Measurements from ENCODE around the gene DNAH9.

DNAH9 gene

DNA sequence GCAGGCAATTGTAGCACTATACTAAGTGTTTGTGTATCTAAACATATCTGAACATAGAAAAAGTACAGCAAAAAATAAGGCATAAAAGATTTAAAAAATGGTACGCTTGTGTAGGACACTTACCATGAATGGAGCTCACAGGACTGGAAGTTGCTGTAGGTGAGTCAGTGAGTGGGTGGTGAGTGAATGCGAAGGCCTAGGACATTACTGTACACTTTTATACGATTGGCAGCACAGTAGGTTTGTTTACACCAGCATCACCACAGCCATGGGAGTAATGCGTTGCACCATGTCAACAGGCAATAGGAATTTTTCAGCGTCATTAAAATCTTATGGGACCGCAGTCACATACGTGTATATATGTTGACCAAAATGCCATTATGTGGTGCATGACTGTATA, 45.6 kb downstream of the DNAH9 start:
- no peak overlapping the region for H3K4me3 ChIP-seq (ENCODE audit: low read depth in 1 of 2, low read length in 2 of 2)
- H3K36me3 ChIP-seq (ENCODE audit: insufficient read depth, low read length): no peaks in the 10 kb centered on the region
- no peaks in the 10 kb centered on the region for H3K4me1 ChIP-seq (ENCODE audit: insufficient read depth, low read length)
- H4K20me1 ChIP-seq (ENCODE audit: insufficient read depth, low read length): no peaks in the 10 kb centered on the region
- DNase-seq (no peak), ATAC-seq (ENCODE audit: insufficient read depth, low read depth) (no peak)
- no peak overlapping the region for H3K27ac ChIP-seq (ENCODE audit: low read length)
- H2AFZ ChIP-seq (ENCODE audit: low read depth, low read length): no peak overlapping the region
- H3K9ac ChIP-seq (ENCODE audit: low read depth, low read length): no peak overlapping the region
- TF ChIP-seq EZH2 (IDR thresholded peaks at IDR 0.05; ENCODE audit: borderline replicate concordance, low read depth, low read length, severe bottlenecking): no peak
- TF ChIP-seq, protein P1, sequence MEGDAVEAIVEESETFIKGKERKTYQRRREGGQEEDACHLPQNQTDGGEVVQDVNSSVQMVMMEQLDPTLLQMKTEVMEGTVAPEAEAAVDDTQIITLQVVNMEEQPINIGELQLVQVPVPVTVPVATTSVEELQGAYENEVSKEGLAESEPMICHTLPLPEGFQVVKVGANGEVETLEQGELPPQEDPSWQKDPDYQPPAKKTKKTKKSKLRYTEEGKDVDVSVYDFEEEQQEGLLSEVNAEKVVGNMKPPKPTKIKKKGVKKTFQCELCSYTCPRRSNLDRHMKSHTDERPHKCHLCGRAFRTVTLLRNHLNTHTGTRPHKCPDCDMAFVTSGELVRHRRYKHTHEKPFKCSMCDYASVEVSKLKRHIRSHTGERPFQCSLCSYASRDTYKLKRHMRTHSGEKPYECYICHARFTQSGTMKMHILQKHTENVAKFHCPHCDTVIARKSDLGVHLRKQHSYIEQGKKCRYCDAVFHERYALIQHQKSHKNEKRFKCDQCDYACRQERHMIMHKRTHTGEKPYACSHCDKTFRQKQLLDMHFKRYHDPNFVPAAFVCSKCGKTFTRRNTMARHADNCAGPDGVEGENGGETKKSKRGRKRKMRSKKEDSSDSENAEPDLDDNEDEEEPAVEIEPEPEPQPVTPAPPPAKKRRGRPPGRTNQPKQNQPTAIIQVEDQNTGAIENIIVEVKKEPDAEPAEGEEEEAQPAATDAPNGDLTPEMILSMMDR (IDR thresholded peaks at IDR 0.05; ENCODE audit: borderline replicate concordance, extremely low read depth, low read length, poor library complexity, severe bottlenecking): no peak
- no peaks in the 10 kb centered on the region for H3K9me3 ChIP-seq (ENCODE audit: insufficient read depth, low read length, severe bottlenecking)
- H3K27me3 ChIP-seq (ENCODE audit: insufficient read depth, low read length, poor library complexity): no peaks in the 10 kb centered on the region
- no peak overlapping the region for H3K4me2 ChIP-seq (ENCODE audit: insufficient read depth, low read length)
- H3K79me2 ChIP-seq (ENCODE audit: insufficient read depth, low read length): no peaks in the 10 kb centered on the region

DNA sequence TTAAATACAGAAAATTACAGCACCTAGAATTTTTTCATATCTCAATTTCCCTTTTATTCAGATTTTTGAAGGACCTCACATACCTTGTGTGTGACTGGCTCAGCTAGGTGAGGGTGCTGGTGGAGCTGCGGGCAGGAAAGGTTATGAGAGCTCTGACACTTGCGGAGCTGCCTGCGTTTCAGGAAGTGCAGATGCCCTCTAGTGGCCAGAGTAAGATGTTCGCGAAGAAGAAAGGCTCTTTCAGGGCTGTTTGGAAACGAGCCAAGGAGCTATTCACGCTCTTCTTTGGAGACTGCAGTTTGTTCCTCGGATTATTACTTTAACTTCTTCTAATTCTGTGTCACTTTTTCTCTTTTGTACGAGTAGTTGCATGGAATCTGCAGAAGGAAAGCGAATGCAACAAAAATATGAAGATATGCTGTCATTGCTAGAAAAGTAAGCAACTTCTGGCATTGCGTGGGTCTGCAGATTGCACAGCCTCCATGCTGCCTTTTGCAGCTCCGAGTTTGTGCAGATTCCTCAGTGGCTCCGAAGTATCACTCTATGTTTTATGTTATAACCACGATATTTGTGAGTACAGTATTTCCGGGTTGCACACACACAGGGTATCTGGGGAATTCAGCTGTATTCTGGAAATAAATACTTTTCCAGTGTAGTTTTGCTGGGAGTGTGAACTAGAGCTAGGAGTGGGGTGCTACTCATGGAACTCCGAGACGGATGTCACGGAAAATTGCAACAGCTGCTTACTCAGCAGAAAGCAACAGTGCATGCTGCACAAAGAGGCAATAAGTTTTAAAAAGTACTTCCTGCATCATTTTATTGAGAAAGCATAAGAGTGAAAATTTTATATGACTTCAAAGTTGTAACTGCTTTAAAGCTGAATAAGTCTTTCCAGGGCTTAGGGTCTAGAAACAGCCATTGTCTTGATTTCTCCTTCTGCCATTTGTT, 46.3 kb downstream of the DNAH9 start:
- Histone ChIP-seq H3K36me3 (ENCODE audit: insufficient read depth, low read length) (no peaks in the 10 kb centered on the region), H3K79me2 (ENCODE audit: insufficient read depth, low read length) (no peaks in the 10 kb centered on the region), H3K9me3 (ENCODE audit: insufficient read depth, low read length, severe bottlenecking) (no peaks in the 10 kb centered on the region), H2AFZ (ENCODE audit: low read depth, low read length) (no peak overlapping the region), H4K20me1 (ENCODE audit: insufficient read depth, low read length) (no peaks in the 10 kb centered on the region), H3K4me2 (ENCODE audit: insufficient read depth, low read length) (no peak overlapping the region), H3K4me3 (ENCODE audit: low read depth in 1 of 2, low read length in 2 of 2) (no peak overlapping the region), H3K9ac (ENCODE audit: low read depth, low read length) (no peak overlapping the region), H3K4me1 (ENCODE audit: insufficient read depth, low read length) (no peaks in the 10 kb centered on the region), H3K27me3 (ENCODE audit: insufficient read depth, low read length, poor library complexity) (no peaks in the 10 kb centered on the region), H3K27ac (ENCODE audit: low read length) (no peak overlapping the region)
- TF ChIP-seq, protein P1 (IDR thresholded peaks at IDR 0.05; ENCODE audit: borderline replicate concordance, extremely low read depth, low read length, poor library complexity, severe bottlenecking): peak; percentile 88
- no peak for TF ChIP-seq EZH2 (IDR thresholded peaks at IDR 0.05; ENCODE audit: borderline replicate concordance, low read depth, low read length, severe bottlenecking)
- DNase-seq: peak; percentile 66
- peak; percentile 78 for ATAC-seq (ENCODE audit: insufficient read depth, low read depth)

DNA sequence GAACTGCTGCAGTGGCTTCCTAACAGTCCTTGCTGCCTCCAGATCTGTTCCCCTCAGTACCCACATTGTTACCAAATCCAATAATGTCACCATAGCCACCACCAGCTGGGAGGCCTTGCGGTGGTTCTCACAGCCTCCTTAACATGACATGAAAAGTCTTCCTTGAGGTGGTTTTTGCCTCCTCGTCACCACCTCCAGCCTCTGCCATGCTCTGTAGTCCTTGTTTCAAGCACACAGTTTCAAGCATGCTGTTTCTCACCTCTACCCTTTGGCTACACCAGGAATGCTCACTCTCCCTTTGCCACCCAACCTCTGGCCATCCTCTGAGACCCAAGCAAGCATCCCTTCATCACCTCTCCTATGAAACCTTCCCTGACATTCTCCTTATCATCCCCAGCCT, 47.2 kb downstream of the DNAH9 start:
- Histone ChIP-seq H3K79me2 (ENCODE audit: insufficient read depth, low read length) (no peaks in the 10 kb centered on the region), H2AFZ (ENCODE audit: low read depth, low read length) (no peak overlapping the region), H3K27ac (ENCODE audit: low read length) (no peak overlapping the region), H3K9ac (ENCODE audit: low read depth, low read length) (no peak overlapping the region), H3K4me2 (ENCODE audit: insufficient read depth, low read length) (no peak overlapping the region), H3K36me3 (ENCODE audit: insufficient read depth, low read length) (no peaks in the 10 kb centered on the region), H3K27me3 (ENCODE audit: insufficient read depth, low read length, poor library complexity) (no peaks in the 10 kb centered on the region), H4K20me1 (ENCODE audit: insufficient read depth, low read length) (no peaks in the 10 kb centered on the region), H3K9me3 (ENCODE audit: insufficient read depth, low read length, severe bottlenecking) (no peaks in the 10 kb centered on the region), H3K4me3 (ENCODE audit: low read depth in 1 of 2, low read length in 2 of 2) (no peak overlapping the region), H3K4me1 (ENCODE audit: insufficient read depth, low read length) (no peaks in the 10 kb centered on the region)
- DNase-seq (no peak), ATAC-seq (ENCODE audit: insufficient read depth, low read depth) (no peak)
- TF ChIP-seq EZH2 (IDR thresholded peaks at IDR 0.05; ENCODE audit: borderline replicate concordance, low read depth, low read length, severe bottlenecking): no peak
- TF ChIP-seq, protein P1 (IDR thresholded peaks at IDR 0.05; ENCODE audit: borderline replicate concordance, extremely low read depth, low read length, poor library complexity, severe bottlenecking): no peak

Data from DND-41 (cell line).